GM12878 (cell line): ENCODE results near the gene TRIM7. TPM values are rescaled to one million over a fixed set of nuclear protein-coding genes. Genes with fewer than 3 reads are reported as not detected.

Experiments
- ATAC-seq: fragments of 200-7000 bp; cut with Tn5 transposase; 3 replicates; pipeline ENCODE4 v1.9.1; 2020; ENCODE audit warnings: mild to moderate bottlenecking, moderate library complexity
- BruUV-seq: library from RNA; stranded (reverse); fragments of 400-500 nt; replicated peaks from 2 replicates; lab custom pipeline; 2021; lab: Mats Ljungman, UMichigan
- CTCF ChIA-PET: fragments of 300-600 bp; sonication (Branson Sonifier 250); formaldehyde crosslinking; extraction: SDS; loops from one replicate; lab custom pipeline; 2021; ENCODE audit warnings: inconsistent platforms; lab: Yijun Ruan, JAX
- POLR2A ChIA-PET: fragments of 350-600 bp; formaldehyde crosslinking; extraction: SDS; loops from one replicate; lab custom pipeline; 2021; ENCODE audit warnings: inconsistent platforms; lab: Charles Lee
- RAD21 ChIA-PET: fragments of 300-600 bp; sonication (Branson Sonifier 250); formaldehyde crosslinking; loops from one replicate; lab custom pipeline; 2023; ENCODE audit warnings: antibody characterized with exemption; ENCODE audit not compliant: unreplicated experiment; lab: Charles Lee
- SMC1A ChIA-PET: fragments of 300-600 bp; sonication (Branson Sonifier 250); formaldehyde crosslinking; loops from one replicate; lab custom pipeline; 2023; ENCODE audit not compliant: unreplicated experiment, uncharacterized antibody; lab: Charles Lee
- DNase-seq: peaks from one replicate; pipeline ENCODE4 v3.0.0-alpha.2; 2011; ENCODE audit warnings: low read depth, low spot score
- FAIRE-seq: peaks from 3 replicates; lab custom pipeline; 2011; peaks lifted over from hg19 to GRCh38; lab: Jason Lieb, UNC
- H2AFZ ChIP-seq: 2 replicates; pipeline ENCODE4 v1.6.0; 2011; ENCODE audit warnings: low read depth, low read length, control low read depth; ENCODE audit not compliant: control insufficient read depth
- H3K27ac ChIP-seq: 2 replicates; pipeline ENCODE4 v1.5.1; 2011; ENCODE audit warnings: control low read depth; ENCODE audit not compliant: control insufficient read depth, insufficient read depth
- H3K27me3 ChIP-seq, 2 experiments: replicated peaks in 1 of 2; 2 replicates each; pipeline versions ENCODE4 v1.6.0 to v1.6.1; 2011; ENCODE audit warnings: low read length in 1 of 2; ENCODE audit not compliant: control insufficient read depth in 2 of 2, insufficient read depth in 2 of 2
- H3K36me3 ChIP-seq, 2 experiments: 2 replicates each; pipeline ENCODE4 v1.5.1; 2011; ENCODE audit warnings: low read length in 1 of 2; ENCODE audit not compliant: control insufficient read depth in 2 of 2, insufficient read depth in 2 of 2
- H3K4me1 ChIP-seq: 2 replicates; pipeline ENCODE4 v1.6.1; 2011; ENCODE audit warnings: mild to moderate bottlenecking, low read length, moderate library complexity, mixed read lengths; ENCODE audit not compliant: control insufficient read depth, insufficient read depth
- H3K4me2 ChIP-seq: 2 replicates; pipeline ENCODE4 v1.6.0; 2011; ENCODE audit warnings: control low read depth; ENCODE audit not compliant: control insufficient read depth, insufficient read depth
- H3K4me3 ChIP-seq: fragments of 200-600 bp; sonication (generic); 2 replicates; pipeline ENCODE4 v1.5.1; 2016
- H3K79me2 ChIP-seq: 2 replicates; pipeline ENCODE4 v1.6.0; 2011; ENCODE audit warnings: low read length; ENCODE audit not compliant: control insufficient read depth, insufficient read depth
- H3K9ac ChIP-seq: 2 replicates; pipeline ENCODE4 v1.8.0; 2011; ENCODE audit warnings: low read length, control low read depth, mixed read lengths; ENCODE audit not compliant: control insufficient read depth, insufficient read depth
- H3K9me3 ChIP-seq: replicated peaks from 3 replicates; pipeline ENCODE4 v1.5.1; 2011; ENCODE audit warnings: mild to moderate bottlenecking, low read length; ENCODE audit not compliant: control insufficient read depth, insufficient read depth
- H4K20me1 ChIP-seq: 2 replicates; pipeline ENCODE4 v1.6.0; 2011; ENCODE audit not compliant: control insufficient read depth, insufficient read depth
- BCL11A ChIP-seq: IDR thresholded peaks from 2 replicates; pipeline ENCODE4 v1.6.1; 2011; ENCODE audit warnings: low read depth, low read length
- CHD1 ChIP-seq: IDR thresholded peaks from 2 replicates; pipeline ENCODE4 v1.6.1; 2012; ENCODE audit warnings: low read depth, low read length, improper control_type of control experiment
- CHD2 ChIP-seq: IDR thresholded peaks from 2 replicates; pipeline ENCODE4 v1.6.1; 2011; ENCODE audit warnings: low read depth, low read length, improper control_type of control experiment, borderline replicate concordance
- IKZF2 ChIP-seq, 2 experiments: fragments of 450-650 bp; IDR thresholded peaks; 2 replicates each; pipeline ENCODE4 v1.6.1; 2017; ENCODE audit warnings: mild to moderate bottlenecking in 2 of 2, moderate library complexity in 2 of 2
- RCOR1 ChIP-seq: conservative IDR thresholded peaks from 2 replicates; pipeline ENCODE4 v1.6.1; 2012; ENCODE audit warnings: low read depth, low read length, improper control_type of control experiment
- ZNF24 ChIP-seq: fragments of 450-650 bp; IDR thresholded peaks from 2 replicates; pipeline ENCODE4 v1.6.1; 2017; ENCODE audit warnings: antibody characterized with exemption, mild to moderate bottlenecking
- ZZZ3 ChIP-seq: IDR thresholded peaks from 2 replicates; pipeline ENCODE4 v1.6.1; 2011; ENCODE audit warnings: low read depth; ENCODE audit not compliant: control insufficient read depth, insufficient read length
- WGBS: methylation state at CpG from one replicate; pipeline ENCODE4 v1.1.6; 2016; ENCODE audit warnings: low lambda C conversion rate; ENCODE audit not compliant: insufficient replicate concordance, insufficient coverage; ENCODE audit errors: missing lambda C conversion rate; 5-methylcytosine and 5-hydroxymethylcytosine counted together
- in situ Hi-C: fragments of 300-500 bp; cut with MboI; formaldehyde crosslinking; loops from 9 replicates; pipeline ENCODE4 v1.14.3; 2018; ENCODE audit warnings: mixed read lengths
- intact Hi-C: fragments of 100-400 bp; cut with micrococcal nuclease; formaldehyde crosslinking; loops from one replicate; pipeline ENCODE4 v1.14.2; 2022; ENCODE audit not compliant: unreplicated experiment
- polyA plus RNA-seq, 11 experiments: library from polyadenylated mRNA; depleted of rRNA in 4 of 11; unstranded in 6 of 11; stranded (reverse) in 5 of 11; fragments of >200 nt; fragmentation: Nextera tagmentation in 4 of 11; fragmentation: Illumina TruSeq in 1 of 11; extraction: Ambion mirVana in 4 of 11; extraction: Trizol in 1 of 11; gene quantifications; 1 replicate in 1 of 11; 2 replicates in 10 of 11; pipeline versions ENCODE4 v1.2.1 to v1.2.3, GENCODE V29; 2011 to 2016; ENCODE audit warnings: inconsistent platforms in 2 of 11, missing spikeins in 2 of 11, low read depth in 1 of 11
- total RNA-seq, 4 experiments: library from RNA; depleted of rRNA in 3 of 4; stranded (reverse); fragments of >200 nt in 3 of 4; fragmentation: Illumina TruSeq in 1 of 4; extraction: Trizol in 1 of 4; gene quantifications; 2 replicates each; pipeline versions ENCODE4 v1.2.1 to v1.2.3, GENCODE V29; 2013 to 2021
- TF ChIP-seq, protein P1 (sequence below): fragments of 450-650 bp; IDR thresholded peaks from 2 replicates; pipeline ENCODE4 v1.6.1; 2016; ENCODE audit warnings: mild to moderate bottlenecking, moderate library complexity, borderline replicate concordance
- TF ChIP-seq, protein P2 (sequence below): fragments of 150-350 bp; IDR thresholded peaks from 2 replicates; pipeline ENCODE4 v1.6.1; 2016; ENCODE audit warnings: low read depth, low read length

TRIM7 gene
- total and polyA plus RNA-seq, 10 of the 15 experiments (the other 5 are each of a cell fraction or from before 2014, with no cell fraction given) = 0.02 to 1.6 (median 0.41) TPM

DNA sequence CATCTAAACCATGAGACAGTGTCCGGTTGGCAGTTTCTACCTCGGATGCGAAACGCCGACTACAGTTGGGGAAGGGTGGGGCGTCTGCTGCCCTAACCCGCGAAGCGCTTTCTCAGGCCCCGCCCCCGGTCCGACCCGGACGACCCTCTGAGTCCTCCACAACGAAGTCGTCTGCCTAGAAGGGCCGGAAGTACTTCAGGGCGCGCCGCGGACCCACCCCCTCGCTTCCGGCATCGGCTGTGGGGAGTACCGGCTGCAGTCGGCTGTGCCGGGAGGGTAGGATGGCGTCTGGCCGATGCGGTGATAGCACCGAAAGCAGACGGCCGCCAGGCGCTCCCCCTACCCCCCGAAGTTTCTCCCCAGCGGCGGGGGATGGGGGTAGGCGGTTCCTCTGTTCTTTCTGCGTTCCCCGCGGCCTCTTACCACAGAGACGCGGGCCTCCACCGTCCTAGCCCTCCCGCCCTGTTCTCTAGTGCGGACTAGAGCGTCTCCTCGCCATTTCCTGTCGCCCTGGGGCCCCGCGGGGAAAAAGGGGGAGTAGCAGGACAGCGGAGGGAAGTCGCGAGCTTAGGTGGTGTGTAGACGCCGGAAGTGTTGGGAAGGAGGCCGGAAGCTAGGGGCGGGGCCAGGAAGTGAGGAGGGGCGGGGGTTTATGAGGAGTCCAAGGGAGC lies 18.2 kb upstream of the TRIM7 start, which contains the start of gene TRIM41 (continued):
- TF ChIP-seq ZZZ3 (no peak), CHD2 (peak; percentile 69), RCOR1 (no peak)

DNA sequence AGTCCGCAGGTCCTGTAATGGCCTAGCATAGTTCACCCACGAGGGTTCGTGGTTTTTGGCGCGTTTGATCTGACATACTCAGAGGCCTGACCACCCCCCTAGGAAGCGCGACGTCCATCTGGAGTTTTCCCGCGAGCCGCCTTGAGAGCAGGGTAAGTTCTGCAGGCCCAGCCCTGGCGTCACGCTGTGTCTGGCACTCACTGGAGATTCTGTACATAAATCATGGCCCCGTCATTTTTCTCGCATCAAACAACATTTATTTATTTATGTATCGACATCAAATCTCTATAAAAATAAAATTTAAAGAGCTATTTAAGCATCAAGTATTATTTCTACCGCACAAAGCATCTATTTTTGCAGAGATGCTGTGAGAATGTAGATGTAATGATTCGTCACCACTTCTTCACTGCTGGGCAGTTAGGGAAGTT lies 17.6 kb upstream of the TRIM7 start:
- peak overlapping the region; percentile 92 for H3K4me2 ChIP-seq
- BruUV-seq = TSS peak; percentile 97
- no peak; the same call in 2 of the 3 replicates for ATAC-seq
- TF ChIP-seq CHD1 = 0 out of 2 replicates have a peak, but pooled peaks have one; percentile 4
- peak; percentile 84 for TF ChIP-seq ZNF24
- 0 out of 4 replicates have a peak, but pooled peaks of 1 of the 2 experiments have one; percentile 21 for TF ChIP-seq IKZF2 (IDR thresholded peaks at IDR 0.05)
- TF ChIP-seq, protein P1, sequence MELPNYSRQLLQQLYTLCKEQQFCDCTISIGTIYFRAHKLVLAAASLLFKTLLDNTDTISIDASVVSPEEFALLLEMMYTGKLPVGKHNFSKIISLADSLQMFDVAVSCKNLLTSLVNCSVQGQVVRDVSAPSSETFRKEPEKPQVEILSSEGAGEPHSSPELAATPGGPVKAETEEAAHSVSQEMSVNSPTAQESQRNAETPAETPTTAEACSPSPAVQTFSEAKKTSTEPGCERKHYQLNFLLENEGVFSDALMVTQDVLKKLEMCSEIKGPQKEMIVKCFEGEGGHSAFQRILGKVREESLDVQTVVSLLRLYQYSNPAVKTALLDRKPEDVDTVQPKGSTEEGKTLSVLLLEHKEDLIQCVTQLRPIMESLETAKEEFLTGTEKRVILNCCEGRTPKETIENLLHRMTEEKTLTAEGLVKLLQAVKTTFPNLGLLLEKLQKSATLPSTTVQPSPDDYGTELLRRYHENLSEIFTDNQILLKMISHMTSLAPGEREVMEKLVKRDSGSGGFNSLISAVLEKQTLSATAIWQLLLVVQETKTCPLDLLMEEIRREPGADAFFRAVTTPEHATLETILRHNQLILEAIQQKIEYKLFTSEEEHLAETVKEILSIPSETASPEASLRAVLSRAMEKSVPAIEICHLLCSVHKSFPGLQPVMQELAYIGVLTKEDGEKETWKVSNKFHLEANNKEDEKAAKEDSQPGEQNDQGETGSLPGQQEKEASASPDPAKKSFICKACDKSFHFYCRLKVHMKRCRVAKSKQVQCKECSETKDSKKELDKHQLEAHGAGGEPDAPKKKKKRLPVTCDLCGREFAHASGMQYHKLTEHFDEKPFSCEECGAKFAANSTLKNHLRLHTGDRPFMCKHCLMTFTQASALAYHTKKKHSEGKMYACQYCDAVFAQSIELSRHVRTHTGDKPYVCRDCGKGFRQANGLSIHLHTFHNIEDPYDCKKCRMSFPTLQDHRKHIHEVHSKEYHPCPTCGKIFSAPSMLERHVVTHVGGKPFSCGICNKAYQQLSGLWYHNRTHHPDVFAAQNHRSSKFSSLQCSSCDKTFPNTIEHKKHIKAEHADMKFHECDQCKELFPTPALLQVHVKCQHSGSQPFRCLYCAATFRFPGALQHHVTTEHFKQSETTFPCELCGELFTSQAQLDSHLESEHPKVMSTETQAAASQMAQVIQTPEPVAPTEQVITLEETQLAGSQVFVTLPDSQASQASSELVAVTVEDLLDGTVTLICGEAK = no peak
- TF ChIP-seq BCL11A = 0 out of 2 replicates have a peak, but pooled peaks have one; percentile 2
- TF ChIP-seq, protein P2, sequence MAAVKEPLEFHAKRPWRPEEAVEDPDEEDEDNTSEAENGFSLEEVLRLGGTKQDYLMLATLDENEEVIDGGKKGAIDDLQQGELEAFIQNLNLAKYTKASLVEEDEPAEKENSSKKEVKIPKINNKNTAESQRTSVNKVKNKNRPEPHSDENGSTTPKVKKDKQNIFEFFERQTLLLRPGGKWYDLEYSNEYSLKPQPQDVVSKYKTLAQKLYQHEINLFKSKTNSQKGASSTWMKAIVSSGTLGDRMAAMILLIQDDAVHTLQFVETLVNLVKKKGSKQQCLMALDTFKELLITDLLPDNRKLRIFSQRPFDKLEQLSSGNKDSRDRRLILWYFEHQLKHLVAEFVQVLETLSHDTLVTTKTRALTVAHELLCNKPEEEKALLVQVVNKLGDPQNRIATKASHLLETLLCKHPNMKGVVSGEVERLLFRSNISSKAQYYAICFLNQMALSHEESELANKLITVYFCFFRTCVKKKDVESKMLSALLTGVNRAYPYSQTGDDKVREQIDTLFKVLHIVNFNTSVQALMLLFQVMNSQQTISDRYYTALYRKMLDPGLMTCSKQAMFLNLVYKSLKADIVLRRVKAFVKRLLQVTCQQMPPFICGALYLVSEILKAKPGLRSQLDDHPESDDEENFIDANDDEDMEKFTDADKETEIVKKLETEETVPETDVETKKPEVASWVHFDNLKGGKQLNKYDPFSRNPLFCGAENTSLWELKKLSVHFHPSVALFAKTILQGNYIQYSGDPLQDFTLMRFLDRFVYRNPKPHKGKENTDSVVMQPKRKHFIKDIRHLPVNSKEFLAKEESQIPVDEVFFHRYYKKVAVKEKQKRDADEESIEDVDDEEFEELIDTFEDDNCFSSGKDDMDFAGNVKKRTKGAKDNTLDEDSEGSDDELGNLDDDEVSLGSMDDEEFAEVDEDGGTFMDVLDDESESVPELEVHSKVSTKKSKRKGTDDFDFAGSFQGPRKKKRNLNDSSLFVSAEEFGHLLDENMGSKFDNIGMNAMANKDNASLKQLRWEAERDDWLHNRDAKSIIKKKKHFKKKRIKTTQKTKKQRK = no peak
- TF ChIP-seq, all 136 proteins: peak for 4
- H3K27ac ChIP-seq = peak overlapping the region; percentile 95
- peak overlapping the region; percentile 81 for H3K9ac ChIP-seq
- SMC1A ChIA-PET = interaction anchor here (0.8 to 1.9 kb wide), 11 partner anchors 14 to 59 kb away, joined by 3 to 10 read pairs (median 4); partner anchors contain the start of genes RACK1 and TRIM7
- H2AFZ ChIP-seq = peak overlapping the region; percentile 63
- intact Hi-C loops (loop anchor here (1.0 to 2.0 kb wide), 4 partner anchors 15 to 38 kb away; partner anchors contain the start of gene TRIM52), in situ Hi-C loops (no loop called here)
- POLR2A ChIA-PET = interaction anchor here (0.6 to 5.1 kb wide), 11 partner anchors 10 to 427 kb away, joined by 3 to 36 read pairs (median 8); partner anchors contain the start of genes RACK1 and TRIM52
- peaks cover 20% of the 10 kb centered on the region for H3K4me1 ChIP-seq
- H3K4me3 ChIP-seq = peak overlapping the region; percentile 98
- no peak for DNase-seq
- RAD21 ChIA-PET = interaction anchor here (0.6 to 2.6 kb wide), 9 partner anchors 16 to 168 kb away, joined by 3 to 25 read pairs (median 3); no protein-coding TSS in a partner anchor
- under 1% methylated on average over 18 of the region's 18 CpGs for WGBS
- H3K79me2 ChIP-seq = peaks cover 23% of the 10 kb centered on the region
- no peaks in the 10 kb centered on the region for H4K20me1 ChIP-seq
- CTCF ChIA-PET = interaction anchor here (0.9 to 2.6 kb wide), 6 partner anchors 8 to 39 kb away, joined by 3 to 12 read pairs (median 4); no protein-coding TSS in a partner anchor
- H3K36me3 ChIP-seq = no peaks in the 10 kb centered on the region
- no peak for FAIRE-seq
- H3K27me3 ChIP-seq = no peaks in the 10 kb centered on the region
- H3K9me3 ChIP-seq = no peaks in the 10 kb centered on the region
